Neural cell (in vitro differentiated cells): ENCODE data around the gene RASD2. TPM values are rescaled to one million over a fixed set of nuclear protein-coding genes. Genes with fewer than 3 reads are reported as not detected.
"Not testable (repeated sequence)": the region's sequence is repeated elsewhere in the genome, so short reads cannot be mapped to it uniquely, and the experiment has no call there.

Experiments
- H2AFZ ChIP-seq: fragments of 200-600, 300-800 bp; sonication (generic), shearing (Covaris generic); 2 replicates; pipeline ENCODE4 v1.6.0; 2014; ENCODE audit warnings: low read depth, mild to moderate bottlenecking, antibody characterized with exemption, low read length, moderate library complexity
- H3F3A ChIP-seq: fragments of 200-600 bp; shearing (Covaris generic); 2 replicates; pipeline ENCODE4 v1.6.1; 2016; ENCODE audit warnings: mild to moderate bottlenecking, moderate library complexity, mixed read lengths, antibody characterized with exemption, low read length; ENCODE audit not compliant: insufficient read depth, poor library complexity, severe bottlenecking
- H3K27ac ChIP-seq: fragments of 200-600, 300-800 bp; sonication (generic), shearing (Covaris generic); 2 replicates; pipeline ENCODE4 v1.5.1; 2014; ENCODE audit warnings: mild to moderate bottlenecking, low read length, moderate library complexity
- H3K27me3 ChIP-seq: fragments of 300-800, 200-600 bp; sonication (generic), shearing (Covaris generic); 2 replicates; pipeline ENCODE4 v1.6.0; 2014; ENCODE audit warnings: mild to moderate bottlenecking, low read depth, low read length, moderate library complexity; ENCODE audit not compliant: insufficient read depth
- H3K36me3 ChIP-seq: fragments of 300-800, 200-600 bp; sonication (generic), shearing (Covaris generic); 2 replicates; pipeline ENCODE4 v1.5.1; 2014; ENCODE audit warnings: mild to moderate bottlenecking, antibody characterized with exemption, low read length, moderate library complexity; ENCODE audit not compliant: insufficient read depth
- H3K4me2 ChIP-seq: fragments of 300-800, 200-600 bp; sonication (generic), shearing (Covaris generic); 2 replicates; pipeline ENCODE4 v1.6.0; 2014; ENCODE audit warnings: mild to moderate bottlenecking, low read length
- H3K4me3 ChIP-seq: fragments of 300-800, 200-600 bp; sonication (generic), shearing (Covaris generic); 2 replicates; pipeline ENCODE4 v1.5.1; 2014; ENCODE audit warnings: mild to moderate bottlenecking, low read length, moderate library complexity
- H3K79me2 ChIP-seq: fragments of 200-600 bp; shearing (Covaris generic); replicated peaks from 2 replicates; pipeline ENCODE4 v1.6.0; 2014; ENCODE audit warnings: mild to moderate bottlenecking, low read length, moderate library complexity; ENCODE audit not compliant: insufficient read depth
- H3K9ac ChIP-seq: fragments of 300-800, 200-600 bp; sonication (generic), shearing (Covaris generic); 2 replicates; pipeline ENCODE4 v1.6.1; 2016; ENCODE audit warnings: mild to moderate bottlenecking, low read length, mixed read lengths
- H3K9me2 ChIP-seq: fragments of 200-600 bp; shearing (Covaris generic); 2 replicates; pipeline ENCODE4 v1.6.1; 2016; ENCODE audit warnings: mild to moderate bottlenecking, low read length, mixed read lengths; ENCODE audit not compliant: insufficient read depth
- H3K9me3 ChIP-seq: fragments of 200-600, 300-800 bp; sonication (generic), shearing (Covaris generic); 2 replicates; pipeline ENCODE4 v1.6.1; 2016; ENCODE audit warnings: mild to moderate bottlenecking, mixed run types, low read length, moderate library complexity, mixed read lengths
- H4K20me1 ChIP-seq: fragments of 200-600 bp; shearing (Covaris generic); 2 replicates; pipeline ENCODE4 v1.6.1; 2016; ENCODE audit warnings: mild to moderate bottlenecking, mixed run types; ENCODE audit not compliant: insufficient read depth
- CTCF ChIP-seq: fragments of 450-650 bp; IDR thresholded peaks from 2 replicates; pipeline ENCODE4 v1.5.1; 2014; ENCODE audit warnings: antibody characterized with exemption, mild to moderate bottlenecking, moderate library complexity; ENCODE audit not compliant: poor library complexity, severe bottlenecking
- EP300 ChIP-seq: fragments of 450-650 bp; conservative IDR thresholded peaks from 2 replicates; pipeline ENCODE4 v1.6.1; 2014; ENCODE audit warnings: antibody characterized with exemption, mild to moderate bottlenecking, moderate library complexity; ENCODE audit not compliant: poor library complexity, severe bottlenecking
- EZH2 ChIP-seq: fragments of 200-600, 300-800 bp; shearing (Covaris generic), sonication (generic); IDR thresholded peaks from 2 replicates; pipeline ENCODE4 v1.6.1; 2014; ENCODE audit warnings: antibody characterized with exemption, low read length, borderline replicate concordance, mild to moderate bottlenecking; ENCODE audit not compliant: insufficient read depth, poor library complexity, severe bottlenecking
- MXI1 ChIP-seq: fragments of 450-650 bp; conservative IDR thresholded peaks from 2 replicates; pipeline ENCODE4 v1.6.1; 2014; ENCODE audit warnings: antibody characterized with exemption, mild to moderate bottlenecking; ENCODE audit not compliant: poor library complexity, severe bottlenecking
- POLR2AphosphoS5 ChIP-seq: IDR thresholded peaks from 2 replicates; pipeline ENCODE4 v1.6.1; 2012
- RAD21 ChIP-seq: fragments of 450-650 bp; conservative IDR thresholded peaks from 2 replicates; pipeline ENCODE4 v1.6.1; 2014; ENCODE audit warnings: antibody characterized with exemption, mild to moderate bottlenecking, moderate library complexity
- REST ChIP-seq: IDR thresholded peaks from 2 replicates; pipeline ENCODE4 v1.6.1; 2012; ENCODE audit warnings: borderline replicate concordance
- SMC3 ChIP-seq: fragments of 450-650 bp; conservative IDR thresholded peaks from 2 replicates; pipeline ENCODE4 v1.6.1; 2014; ENCODE audit warnings: antibody characterized with exemption, mild to moderate bottlenecking, moderate library complexity; ENCODE audit not compliant: poor library complexity
- TAF1 ChIP-seq: IDR thresholded peaks from 2 replicates; pipeline ENCODE4 v1.6.1; 2012; ENCODE audit warnings: low read depth
- polyA plus RNA-seq: library from polyadenylated mRNA; depleted of rRNA; stranded (reverse); fragments of >200 nt; gene quantifications from 2 replicates; pipeline ENCODE4 v1.2.3, GENCODE V29; 2014

The RASD2 gene
- polyA plus RNA-seq, 1 donor from 2014 or later: 0.14 TPM

DNA sequence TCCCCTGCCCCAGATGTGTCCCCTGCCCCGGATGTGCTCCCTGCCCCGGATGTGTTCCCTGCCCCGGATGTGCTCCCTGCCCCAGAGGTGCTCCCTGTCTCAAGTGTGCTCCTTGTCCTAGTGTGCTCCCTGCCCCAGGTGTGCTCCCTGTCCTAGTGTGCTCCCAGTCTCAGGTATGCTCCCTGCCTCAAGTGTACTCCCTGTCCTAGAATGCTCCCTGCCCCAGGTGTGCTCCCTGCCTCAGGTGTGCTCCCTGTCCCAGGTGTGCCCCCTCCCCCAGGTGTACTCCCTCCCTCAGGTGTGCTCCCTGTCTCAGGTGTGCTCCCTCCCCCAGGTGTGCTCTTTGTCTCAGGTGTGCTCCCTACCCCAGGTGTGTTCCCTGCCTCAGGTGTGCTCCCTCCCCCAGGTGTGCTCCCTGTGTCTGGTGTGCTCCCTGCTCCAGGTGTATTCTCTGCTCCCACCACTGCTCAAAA is 48.7 kb upstream of the RASD2 start (continued):
- no peak for TF ChIP-seq CTCF

GRCh38 chr22:35493074-35493473 is 47.6 kb upstream of the RASD2 start:
- Histone ChIP-seq H3K27ac (no peak overlapping the region), H3K9me3 (no peaks in the 10 kb centered on the region)

GRCh38 chr22:35495711-35496110 is 44.9 kb upstream of the RASD2 start:
- not testable (repeated sequence) for H3K79me2 ChIP-seq, H2AFZ ChIP-seq, H3K27ac ChIP-seq, H3F3A ChIP-seq, H3K4me3 ChIP-seq, H3K9me3 ChIP-seq, H3K9me2 ChIP-seq, H3K9ac ChIP-seq, H3K27me3 ChIP-seq, H3K36me3 ChIP-seq, H3K4me2 ChIP-seq, H4K20me1 ChIP-seq

More at GRCh38 chr22:35493074-35493473, 47.6 kb upstream of the RASD2 start:
- TF ChIP-seq EP300 (no peak), MXI1 (no peak), TAF1 (no peak), EZH2 (no peak), POLR2AphosphoS5 (no peak), RAD21 (no peak), SMC3 (no peak), REST (no peak), CTCF (no peak)
- no peak overlapping the region for H3K4me3 ChIP-seq
- no peaks in the 10 kb centered on the region for H3K79me2 ChIP-seq
- H2AFZ ChIP-seq: no peak overlapping the region
- H3F3A ChIP-seq: no peaks in the 10 kb centered on the region
- H3K27me3 ChIP-seq: no peaks in the 10 kb centered on the region
- H3K36me3 ChIP-seq: no peaks in the 10 kb centered on the region
- H3K4me2 ChIP-seq: no peak overlapping the region
- no peaks in the 10 kb centered on the region for H3K9me2 ChIP-seq
- H3K9ac ChIP-seq: no peak overlapping the region
- no peaks in the 10 kb centered on the region for H4K20me1 ChIP-seq
